PC-9 (cell line): ENCODE measurements around the gene ZNF319. TPM values are rescaled to one million over a fixed set of nuclear protein-coding genes. Genes with fewer than 3 reads are reported as not detected.

Source experiments
- BruUV-seq: library from RNA; stranded (reverse); fragments of 400-500 nt; replicated peaks from 2 replicates; lab custom pipeline; 2021; lab: Mats Ljungman, UMichigan
- CTCF ChIA-PET: fragments of 300-600 bp; sonication (Branson Sonifier 250); formaldehyde crosslinking; loops from one replicate; lab custom pipeline; 2022; ENCODE audit warnings: antibody characterized with exemption; lab: Charles Lee
- POLR2A ChIA-PET: fragments of 300-600 bp; sonication (Branson Sonifier 250); formaldehyde crosslinking; loops from one replicate; lab custom pipeline; 2022; ENCODE audit warnings: antibody characterized with exemption; ENCODE audit not compliant: unreplicated experiment; lab: Charles Lee
- DNase-seq, 2 experiments: peaks; one replicate each; pipeline versions ENCODE4 v3.0.0 to v3.0.0-alpha.2; 2015 to 2022; ENCODE audit warnings: mixed read lengths in 1 of 2
- H2AFZ ChIP-seq: fragments of 200-600 bp; sonication (generic); 2 replicates; pipeline ENCODE4 v1.8.1; 2017; ENCODE audit warnings: antibody characterized with exemption
- H3F3A ChIP-seq: fragments of 200-600 bp; sonication (generic); 2 replicates; pipeline ENCODE4 v1.8.1; 2017; ENCODE audit warnings: antibody characterized with exemption, mild to moderate bottlenecking, low read depth; ENCODE audit not compliant: insufficient read depth
- H3K27ac ChIP-seq: fragments of 200-600 bp; sonication (generic); 2 replicates; pipeline ENCODE4 v1.6.1; 2016; ENCODE audit warnings: mixed run types
- H3K27me3 ChIP-seq: fragments of 200-600 bp; sonication (generic); 2 replicates; pipeline ENCODE4 v1.6.1; 2016; ENCODE audit warnings: low read depth, mixed run types; ENCODE audit not compliant: insufficient read depth
- H3K36me3 ChIP-seq: fragments of 200-600 bp; sonication (generic); 2 replicates; pipeline ENCODE4 v1.6.1; 2016; ENCODE audit warnings: low read depth, mixed run types
- H3K4me1 ChIP-seq: fragments of 200-600 bp; sonication (generic); replicated peaks from 2 replicates; pipeline ENCODE4 v1.6.1; 2016; ENCODE audit warnings: mixed run types; ENCODE audit not compliant: insufficient read depth
- H3K4me2 ChIP-seq: fragments of 200-600 bp; sonication (generic); 2 replicates; pipeline ENCODE4 v1.6.1; 2017; ENCODE audit warnings: mixed run types
- H3K4me3 ChIP-seq: fragments of 200-600 bp; sonication (generic); 2 replicates; pipeline ENCODE4 v1.6.1; 2016; ENCODE audit warnings: mixed run types
- H3K79me2 ChIP-seq: fragments of 200-600 bp; sonication (generic); 2 replicates; pipeline ENCODE4 v1.6.1; 2017; ENCODE audit warnings: low read depth, mixed run types
- H3K9me2 ChIP-seq: fragments of 200-600 bp; sonication (generic); 2 replicates; pipeline ENCODE4 v1.8.1; 2017; ENCODE audit warnings: mild to moderate bottlenecking; ENCODE audit not compliant: insufficient read depth
- H3K9me3 ChIP-seq: fragments of 200-600 bp; sonication (generic); 2 replicates; pipeline ENCODE4 v1.8.1; 2016; ENCODE audit warnings: low read depth; ENCODE audit not compliant: insufficient read depth
- H4K20me1 ChIP-seq: fragments of 200-600 bp; sonication (generic); 2 replicates; pipeline ENCODE4 v1.8.1; 2017; ENCODE audit not compliant: insufficient read depth
- EZH2 ChIP-seq: fragments of 200-600 bp; sonication (generic); IDR thresholded peaks from 2 replicates; pipeline ENCODE4 v1.8.0; 2017; ENCODE audit warnings: antibody characterized with exemption, low read depth
- intact Hi-C: fragments of 100-400 bp; cut with micrococcal nuclease; formaldehyde crosslinking; loops from one replicate; pipeline ENCODE4 v1.10.0; 2022; ENCODE audit not compliant: unreplicated experiment
- total RNA-seq: library from RNA; stranded (reverse); gene quantifications from 2 replicates; pipeline ENCODE4 v1.2.3, GENCODE V29; 2021
- TF ChIP-seq, protein P1 (sequence below): fragments of 200-600 bp; sonication (generic); conservative IDR thresholded peaks from 2 replicates; pipeline ENCODE4 v1.6.1; 2017; ENCODE audit warnings: mixed run types, antibody characterized with exemption, mild to moderate bottlenecking, moderate library complexity

The ZNF319 gene
- total RNA-seq, 1 experiment from 2014 or later, result 11.0 TPM

DNA sequence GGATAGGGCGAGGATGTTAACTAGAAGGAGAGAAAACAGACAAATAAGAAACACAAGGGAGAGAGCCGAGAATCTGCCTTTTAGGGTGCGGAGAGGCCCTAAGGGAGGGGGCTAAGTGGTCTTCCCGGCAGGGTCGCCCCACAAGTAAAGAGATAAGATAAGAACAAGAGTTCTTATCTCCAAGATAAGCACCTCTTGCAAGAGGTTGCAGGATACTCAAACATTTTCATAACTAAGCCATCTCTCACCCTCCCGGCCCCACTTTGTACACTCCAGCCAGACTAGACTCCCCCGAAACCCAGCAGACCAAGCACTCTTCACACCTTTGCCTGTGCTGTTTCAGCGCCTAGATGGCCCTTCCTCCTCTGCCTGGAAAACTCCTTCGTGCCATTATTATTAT, 14.3 kb downstream of the ZNF319 start:
- CTCF ChIA-PET, result no interaction called here

DNA sequence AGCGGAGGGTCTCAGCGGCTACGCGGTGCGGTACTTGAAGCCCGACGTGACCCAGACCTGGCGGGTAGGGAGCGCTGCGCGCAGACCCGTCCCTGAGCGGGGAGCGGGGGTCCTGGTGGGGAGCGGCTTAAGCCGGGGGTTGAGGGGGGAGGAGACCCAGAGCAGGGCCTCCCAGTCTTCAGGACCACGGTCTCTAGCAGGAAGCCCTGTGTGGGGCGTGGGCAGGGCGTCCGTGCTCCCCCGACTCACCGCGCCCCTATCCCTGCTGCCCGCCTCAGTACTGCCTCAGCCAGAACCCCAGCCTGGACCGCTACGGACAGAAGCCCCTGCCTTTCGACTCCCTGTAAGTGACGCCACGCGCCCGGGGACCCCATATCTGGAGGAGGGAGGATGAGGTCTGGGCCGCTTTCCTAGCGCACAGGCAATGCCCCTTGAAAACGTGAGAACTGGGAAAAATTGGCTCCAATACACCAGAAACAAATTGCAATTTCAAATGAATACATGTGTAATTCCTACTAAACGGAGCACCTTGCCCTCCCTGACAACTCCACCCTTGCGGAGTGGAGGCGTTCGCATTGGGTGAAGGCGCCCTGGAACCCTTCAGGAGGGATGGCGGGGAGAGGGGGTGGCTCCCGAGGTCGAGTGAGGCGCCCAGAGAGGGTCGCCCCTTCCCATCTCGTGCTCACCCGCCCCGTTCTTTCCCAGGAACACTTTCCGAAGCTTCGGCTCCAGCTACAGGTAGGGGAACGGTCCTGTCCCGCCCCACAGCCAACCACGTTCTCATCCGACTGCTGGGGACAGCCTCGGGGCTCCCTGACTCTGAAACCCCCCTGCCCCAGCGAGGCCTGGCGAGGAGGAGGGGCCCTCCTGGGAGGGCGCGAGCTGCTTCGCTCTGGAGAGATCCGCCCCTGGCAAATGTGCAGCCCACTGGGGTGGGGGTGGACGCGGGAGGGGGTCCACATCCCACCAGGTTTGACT, 15.0 kb downstream of the ZNF319 start:
- no TSS peak for BruUV-seq
- no peaks in the 10 kb centered on the region for H4K20me1 ChIP-seq
- H3F3A ChIP-seq, result no peaks in the 10 kb centered on the region
- H3K4me2 ChIP-seq, result no peak overlapping the region
- peaks cover 6% of the 10 kb centered on the region; the same call in 1 of the 2 replicates for H3K4me1 ChIP-seq
- H2AFZ ChIP-seq, result no peak overlapping the region
- H3K9me3 ChIP-seq, result no peaks in the 10 kb centered on the region
- no peaks in the 10 kb centered on the region for H3K27me3 ChIP-seq
- H3K9me2 ChIP-seq, result no peaks in the 10 kb centered on the region
- no peaks in the 10 kb centered on the region for H3K79me2 ChIP-seq
- no peak overlapping the region for H3K27ac ChIP-seq
- CTCF ChIA-PET, result interaction anchor here (0.7 kb wide), 1 partner anchor 42 kb away, joined by 3 read pairs; no protein-coding TSS in a partner anchor
- TF ChIP-seq, protein P1, sequence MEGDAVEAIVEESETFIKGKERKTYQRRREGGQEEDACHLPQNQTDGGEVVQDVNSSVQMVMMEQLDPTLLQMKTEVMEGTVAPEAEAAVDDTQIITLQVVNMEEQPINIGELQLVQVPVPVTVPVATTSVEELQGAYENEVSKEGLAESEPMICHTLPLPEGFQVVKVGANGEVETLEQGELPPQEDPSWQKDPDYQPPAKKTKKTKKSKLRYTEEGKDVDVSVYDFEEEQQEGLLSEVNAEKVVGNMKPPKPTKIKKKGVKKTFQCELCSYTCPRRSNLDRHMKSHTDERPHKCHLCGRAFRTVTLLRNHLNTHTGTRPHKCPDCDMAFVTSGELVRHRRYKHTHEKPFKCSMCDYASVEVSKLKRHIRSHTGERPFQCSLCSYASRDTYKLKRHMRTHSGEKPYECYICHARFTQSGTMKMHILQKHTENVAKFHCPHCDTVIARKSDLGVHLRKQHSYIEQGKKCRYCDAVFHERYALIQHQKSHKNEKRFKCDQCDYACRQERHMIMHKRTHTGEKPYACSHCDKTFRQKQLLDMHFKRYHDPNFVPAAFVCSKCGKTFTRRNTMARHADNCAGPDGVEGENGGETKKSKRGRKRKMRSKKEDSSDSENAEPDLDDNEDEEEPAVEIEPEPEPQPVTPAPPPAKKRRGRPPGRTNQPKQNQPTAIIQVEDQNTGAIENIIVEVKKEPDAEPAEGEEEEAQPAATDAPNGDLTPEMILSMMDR, result no peak
- no peak for TF ChIP-seq EZH2
- intact Hi-C loops, result no loop called here
- POLR2A ChIA-PET, result no interaction called here
- H3K36me3 ChIP-seq, result no peaks in the 10 kb centered on the region
- no peak for DNase-seq
- H3K4me3 ChIP-seq, result no peak overlapping the region

More for the DNA sequence above, 14.3 kb downstream of the ZNF319 start:
- no peak overlapping the region for H2AFZ ChIP-seq
- H3K27ac ChIP-seq, result no peak overlapping the region
- 0 out of 2 replicates have a peak, but pooled peaks cover 6% of the 10 kb centered on the region for H3F3A ChIP-seq
- no peaks in the 10 kb centered on the region for H3K27me3 ChIP-seq
- DNase-seq, result no peak
- peaks cover 6% of the 10 kb centered on the region; the same call in 1 of the 2 replicates for H3K4me1 ChIP-seq
- H3K9me2 ChIP-seq, result no peaks in the 10 kb centered on the region
- no peaks in the 10 kb centered on the region for H4K20me1 ChIP-seq
- no peak overlapping the region for H3K4me2 ChIP-seq
- POLR2A ChIA-PET, result no interaction called here
- no TSS peak for BruUV-seq
- no peak overlapping the region for H3K4me3 ChIP-seq
- intact Hi-C loops, result no loop called here
- no peaks in the 10 kb centered on the region for H3K79me2 ChIP-seq
- no peak for TF ChIP-seq EZH2
- no peaks in the 10 kb centered on the region for H3K9me3 ChIP-seq
- H3K36me3 ChIP-seq, result no peaks in the 10 kb centered on the region

DNA sequence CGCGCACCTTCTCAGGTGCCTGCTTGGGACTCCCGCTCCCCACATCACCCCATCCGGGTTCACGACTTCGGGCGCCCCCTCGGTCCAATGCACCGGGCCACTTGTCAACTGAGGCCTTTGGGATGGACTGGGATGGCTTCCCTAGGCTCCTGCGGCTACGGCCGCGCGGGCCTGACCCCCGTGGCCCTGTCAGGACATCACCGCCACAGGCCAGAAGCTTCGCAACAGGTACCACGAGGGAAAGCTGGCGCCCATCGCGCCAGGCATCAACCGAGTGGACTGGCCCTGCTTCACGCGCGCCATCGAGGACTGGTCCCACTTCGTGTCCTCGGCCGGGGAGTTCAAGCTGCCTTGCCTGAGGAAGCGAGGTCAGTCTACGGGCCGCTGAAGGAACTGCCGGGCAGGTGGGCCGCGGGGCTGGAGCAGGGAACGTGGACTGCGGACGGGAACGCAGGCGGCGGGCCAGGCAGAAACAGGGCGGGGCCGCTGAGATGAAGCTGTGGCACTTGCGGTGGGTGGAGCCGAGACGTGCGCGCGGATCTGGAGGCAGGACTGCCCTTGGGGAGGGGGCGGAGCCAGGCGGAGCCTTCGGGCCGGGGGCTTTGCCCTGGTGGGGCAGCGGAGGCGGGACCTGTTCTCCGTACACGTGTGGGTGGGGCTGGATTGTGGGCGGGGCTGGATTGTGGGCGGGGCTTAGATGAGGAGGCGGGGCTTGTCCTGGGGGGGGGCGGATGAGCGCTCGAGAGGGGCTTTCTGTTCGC, 15.8 kb downstream of the ZNF319 start:
- Histone ChIP-seq H2AFZ (no peak overlapping the region), H3F3A (no peaks in the 10 kb centered on the region), H3K9me2 (no peaks in the 10 kb centered on the region), H3K27ac (no peak overlapping the region), H3K36me3 (no peaks in the 10 kb centered on the region), H3K79me2 (no peaks in the 10 kb centered on the region), H3K9me3 (no peaks in the 10 kb centered on the region), H3K4me3 (no peak overlapping the region), H3K4me1 (peaks cover 6% of the 10 kb centered on the region; the same call in 1 of the 2 replicates), H3K4me2 (no peak overlapping the region), H3K27me3 (no peaks in the 10 kb centered on the region), H4K20me1 (no peaks in the 10 kb centered on the region)
- POLR2A ChIA-PET, result no interaction called here
- intact Hi-C loops, result no loop called here
- TF ChIP-seq EZH2, result no peak
- TF ChIP-seq, protein P1, result no peak
- DNase-seq, result peak in 1 of 2 experiments; percentile 89
- BruUV-seq, result no TSS peak
- CTCF ChIA-PET, result interaction anchor here (0.7 kb wide), 1 partner anchor 41 kb away, joined by 3 read pairs; no protein-coding TSS in a partner anchor
